OCI-LY3 (cell line): ENCODE data around the gene TMCC3.
A peak's percentile ranks its signal among the peaks of the same experiment; 100 is the strongest.

ENCODE experiments used
- H2AFZ ChIP-seq: fragments of 200-600, 300-600 bp; shearing (Covaris generic); 2 replicates; pipeline ENCODE4 v1.6.0; 2014; ENCODE audit warnings: antibody characterized with exemption, low read depth, low read length
- H3K27ac ChIP-seq: fragments of 200-600, 300-600 bp; sonication (generic); 2 replicates; pipeline ENCODE4 v1.5.1; 2014; ENCODE audit warnings: mild to moderate bottlenecking, low read length, moderate library complexity, mixed read lengths
- H3K27me3 ChIP-seq: fragments of 200-600, 300-600 bp; sonication (generic); 2 replicates; pipeline ENCODE4 v1.6.1; 2014; ENCODE audit warnings: low read depth, low read length, mixed read lengths
- H3K36me3 ChIP-seq: fragments of 200-600, 300-600 bp; sonication (generic); replicated peaks from 2 replicates; pipeline ENCODE3; 2014; ENCODE audit warnings: low read depth, low read length, mixed read lengths
- H3K4me1 ChIP-seq: fragments of 300-600, 200-600 bp; sonication (generic); 2 replicates; pipeline ENCODE4 v1.6.1; 2014; ENCODE audit warnings: low read length, mixed read lengths
- H3K4me2 ChIP-seq: fragments of 200-600, 300-600 bp; sonication (generic); 2 replicates; pipeline ENCODE4 v1.6.1; 2014; ENCODE audit warnings: low read length, mixed read lengths
- H3K4me3 ChIP-seq: fragments of 300-600, 200-600 bp; sonication (generic); 2 replicates; pipeline ENCODE4 v1.5.1; 2014; ENCODE audit warnings: antibody characterized with exemption, mild to moderate bottlenecking, low read length, moderate library complexity
- H3K79me2 ChIP-seq: fragments of 300-600, 200-600 bp; shearing (Covaris generic); 2 replicates; pipeline ENCODE4 v1.6.1; 2014; ENCODE audit warnings: mild to moderate bottlenecking, low read length, mixed read lengths
- H3K9ac ChIP-seq: fragments of 300-600, 200-600 bp; shearing (Covaris generic); 2 replicates; pipeline ENCODE4 v1.6.0; 2014; ENCODE audit warnings: mild to moderate bottlenecking, low read length, moderate library complexity
- H3K9me3 ChIP-seq: fragments of 200-600, 300-600 bp; shearing (Covaris generic); 2 replicates; pipeline ENCODE4 v1.6.1; 2014; ENCODE audit warnings: low read length, mixed read lengths; ENCODE audit not compliant: insufficient read depth
- H4K20me1 ChIP-seq: fragments of 200-600, 300-600 bp; sonication (generic); 2 replicates; pipeline ENCODE4 v1.6.1; 2016; ENCODE audit warnings: low read length, mixed read lengths; ENCODE audit not compliant: insufficient read depth
- CTCF ChIP-seq: fragments of 200-600, 300-600 bp; sonication (generic); IDR thresholded peaks from 2 replicates; pipeline ENCODE4 v1.5.1; 2014; ENCODE audit warnings: antibody characterized with exemption, low read length, low read depth
- EZH2phosphoT487 ChIP-seq: fragments of 200-600 bp; shearing (Covaris generic); IDR thresholded peaks from 2 replicates; pipeline ENCODE4 v1.6.1; 2018; ENCODE audit warnings: antibody characterized with exemption, mixed run types, low read depth

Gene TMCC3

GRCh38 chr12:94560431-94561221 lies 89.7 kb downstream of the TMCC3 start:
- Histone ChIP-seq H3K9me3 (no peaks in the 10 kb centered on the region), H3K79me2 (no peaks in the 10 kb centered on the region), H3K27ac (peak overlapping the region; percentile 93), H3K27me3 (no peaks in the 10 kb centered on the region), H2AFZ (no peak overlapping the region), H4K20me1 (no peaks in the 10 kb centered on the region), H3K4me2 (peak overlapping the region; percentile 75), H3K9ac (peak overlapping the region; percentile 65), H3K36me3 (no peaks in the 10 kb centered on the region), H3K4me3 (peak overlapping the region; percentile 51), H3K4me1 (peaks cover 65% of the 10 kb centered on the region)
- TF ChIP-seq CTCF, result no peak
- no peak for TF ChIP-seq EZH2phosphoT487

- Histone ChIP-seq H3K4me3 (no peak overlapping the region), H3K36me3 (no peaks in the 10 kb centered on the region), H3K9ac (no peak overlapping the region), H3K4me2 (no peak overlapping the region), H3K79me2 (no peaks in the 10 kb centered on the region), H2AFZ (no peak overlapping the region), H3K9me3 (no peaks in the 10 kb centered on the region), H3K4me1 (peaks cover 63% of the 10 kb centered on the region), H4K20me1 (no peaks in the 10 kb centered on the region), H3K27me3 (no peaks in the 10 kb centered on the region), H3K27ac (no peak overlapping the region)
- TF ChIP-seq EZH2phosphoT487, result no peak
- TF ChIP-seq CTCF, result no peak
Measured at GRCh38 chr12:94558612-94559011, 91.7 kb downstream of the TMCC3 start.

- Histone ChIP-seq H3K9ac (no peak overlapping the region), H2AFZ (no peak overlapping the region), H3K27ac (no peak overlapping the region), H3K36me3 (no peaks in the 10 kb centered on the region), H4K20me1 (no peaks in the 10 kb centered on the region), H3K4me1 (peaks cover 55% of the 10 kb centered on the region), H3K27me3 (no peaks in the 10 kb centered on the region), H3K4me2 (peak overlapping the region; percentile 48), H3K4me3 (0 out of 2 replicates have a peak overlapping the region, but pooled peaks have one; percentile 2), H3K79me2 (no peaks in the 10 kb centered on the region), H3K9me3 (no peaks in the 10 kb centered on the region)
- TF ChIP-seq EZH2phosphoT487 (no peak), CTCF (no peak)
Measured at GRCh38 chr12:94557746-94558295, 92.5 kb downstream of the TMCC3 start.

GRCh38 chr12:94555687-94556086 lies 94.7 kb downstream of the TMCC3 start:
- no peak overlapping the region for H3K27ac ChIP-seq
- no peak overlapping the region for H3K9ac ChIP-seq
- no peaks in the 10 kb centered on the region for H3K79me2 ChIP-seq
- no peak overlapping the region for H3K4me3 ChIP-seq
- H3K4me2 ChIP-seq, result no peak overlapping the region
- H3K36me3 ChIP-seq, result no peaks in the 10 kb centered on the region
- peaks cover 36% of the 10 kb centered on the region for H3K4me1 ChIP-seq
- no peaks in the 10 kb centered on the region for H3K9me3 ChIP-seq
- no peaks in the 10 kb centered on the region for H4K20me1 ChIP-seq
- no peak overlapping the region for H2AFZ ChIP-seq
- TF ChIP-seq CTCF (no peak), EZH2phosphoT487 (no peak)
- H3K27me3 ChIP-seq, result no peaks in the 10 kb centered on the region
